H9 (cell line): Measurements from ENCODE around the gene RO60. TPM values are rescaled to one million over a fixed set of nuclear protein-coding genes. Genes with fewer than 3 reads are reported as not detected.

Experiments used
- DNase-seq: peaks from one replicate; pipeline ENCODE4 v3.0.0-alpha.2; 2017
- H2AFZ ChIP-seq: one replicate; pipeline ENCODE4 v1.6.1; 2013; ENCODE audit warnings: mild to moderate bottlenecking, low read length, control low read depth, moderate library complexity
- H2AK5ac ChIP-seq: 2 replicates; pipeline ENCODE4 v1.6.1; 2013; ENCODE audit warnings: low read length, control low read depth, mixed read lengths; ENCODE audit not compliant: insufficient read length
- H2BK120ac ChIP-seq: one replicate; pipeline ENCODE4 v1.6.1; 2013; ENCODE audit warnings: low read depth, mild to moderate bottlenecking, low read length, control low read depth, inconsistent platforms; ENCODE audit not compliant: poor library complexity, severe bottlenecking
- H2BK12ac ChIP-seq: 2 replicates; pipeline ENCODE4 v1.6.1; 2013; ENCODE audit warnings: low read length, control low read depth, mixed read lengths, low read depth; ENCODE audit not compliant: insufficient read length
- H2BK15ac ChIP-seq: 2 replicates; pipeline ENCODE4 v1.6.1; 2013; ENCODE audit warnings: low read depth, low read length, control low read depth
- H2BK20ac ChIP-seq: one replicate; pipeline ENCODE4 v1.6.1; 2013; ENCODE audit warnings: low read depth, mild to moderate bottlenecking, low read length, control low read depth, inconsistent platforms; ENCODE audit not compliant: poor library complexity, severe bottlenecking
- H2BK5ac ChIP-seq: 2 replicates; pipeline ENCODE4 v1.6.1; 2013; ENCODE audit warnings: low read length, control low read depth, mixed read lengths; ENCODE audit not compliant: insufficient read length
- H3K14ac ChIP-seq: 2 replicates; pipeline ENCODE4 v1.6.1; 2013; ENCODE audit warnings: low read length, control low read depth; ENCODE audit not compliant: insufficient read depth
- H3K18ac ChIP-seq: 2 replicates; pipeline ENCODE4 v1.6.1; 2013; ENCODE audit warnings: low read depth, mild to moderate bottlenecking, mixed read lengths, low read length, control low read depth; ENCODE audit not compliant: insufficient read length
- H3K23ac ChIP-seq: 2 replicates; pipeline ENCODE4 v1.6.1; 2013; ENCODE audit warnings: low read length, control low read depth, mixed read lengths, low read depth; ENCODE audit not compliant: insufficient read length
- H3K23me2 ChIP-seq: 2 replicates; pipeline ENCODE4 v1.6.1; 2013; ENCODE audit warnings: low read depth, mild to moderate bottlenecking, mixed read lengths, low read length, control low read depth; ENCODE audit not compliant: insufficient read length, poor library complexity, severe bottlenecking
- H3K27ac ChIP-seq: 2 replicates; pipeline ENCODE4 v1.5.1; 2013; ENCODE audit warnings: low read length, control low read depth, mixed read lengths, low read depth; ENCODE audit not compliant: insufficient read length
- H3K27me3 ChIP-seq: 2 replicates; pipeline ENCODE4 v1.6.1; 2013; ENCODE audit warnings: low read length, control low read depth, inconsistent platforms; ENCODE audit not compliant: insufficient read depth
- H3K4ac ChIP-seq: 2 replicates; pipeline ENCODE4 v1.6.1; 2013; ENCODE audit warnings: low read depth, mild to moderate bottlenecking, control low read depth, inconsistent platforms, low read length, moderate library complexity
- H3K4me1 ChIP-seq: 2 replicates; pipeline ENCODE4 v1.6.1; 2013; ENCODE audit warnings: low read length, control low read depth, inconsistent platforms; ENCODE audit not compliant: insufficient read depth
- H3K4me2 ChIP-seq: 2 replicates; pipeline ENCODE4 v1.6.1; 2013; ENCODE audit warnings: low read length, control low read depth, mixed read lengths; ENCODE audit not compliant: insufficient read length, insufficient read depth
- H3K56ac ChIP-seq: 2 replicates; pipeline ENCODE4 v1.6.1; 2013; ENCODE audit warnings: low read depth, mild to moderate bottlenecking, mixed read lengths, low read length, control low read depth; ENCODE audit not compliant: insufficient read length
- H3K79me1 ChIP-seq: 2 replicates; pipeline ENCODE4 v1.6.1; 2013; ENCODE audit warnings: low read depth, mild to moderate bottlenecking, moderate library complexity, low read length, control low read depth, inconsistent platforms; ENCODE audit not compliant: insufficient read depth, poor library complexity, severe bottlenecking
- H3K79me2 ChIP-seq: 2 replicates; pipeline ENCODE4 v1.6.1; 2013; ENCODE audit warnings: low read length, control low read depth, inconsistent platforms; ENCODE audit not compliant: insufficient read depth
- H3K9ac ChIP-seq: 2 replicates; pipeline ENCODE4 v1.6.1; 2013; ENCODE audit warnings: low read length, control low read depth, mixed read lengths; ENCODE audit not compliant: insufficient read length; ENCODE audit errors: extremely low read depth
- H3K9me3 ChIP-seq: one replicate; pipeline ENCODE4 v1.6.1; 2013; ENCODE audit warnings: low read depth, low read length, inconsistent platforms; ENCODE audit not compliant: control insufficient read depth
- H3T11ph ChIP-seq: one replicate; pipeline ENCODE4 v1.6.1; 2013; ENCODE audit warnings: mild to moderate bottlenecking, low read length, control low read depth, inconsistent platforms
- H4K20me1 ChIP-seq: one replicate; pipeline ENCODE4 v1.6.1; 2013; ENCODE audit not compliant: control insufficient read depth, insufficient read length, insufficient read depth
- H4K5ac ChIP-seq: 2 replicates; pipeline ENCODE4 v1.6.1; 2013; ENCODE audit warnings: low read depth, mild to moderate bottlenecking, mixed read lengths, low read length, control low read depth; ENCODE audit not compliant: insufficient read length
- H4K8ac ChIP-seq: replicated peaks from 2 replicates; pipeline ENCODE4 v1.6.1; 2013; ENCODE audit warnings: low read length, control low read depth, mixed read lengths, low read depth; ENCODE audit not compliant: insufficient read length
- H4K91ac ChIP-seq: 2 replicates; pipeline ENCODE4 v1.6.1; 2013; ENCODE audit warnings: low read depth, mild to moderate bottlenecking, moderate library complexity, mixed read lengths, low read length, control low read depth; ENCODE audit not compliant: insufficient read length
- H3K27ac Mint-ChIP-seq, 3 experiments: 2 replicates in 2 of 3; 3 replicates in 1 of 3; pipeline ENCODE4 v1.8.0; 2020 to 2021; ENCODE audit warnings: mixed read lengths in 3 of 3, mild to moderate bottlenecking in 1 of 3, moderate library complexity in 1 of 3
- H3K27me3 Mint-ChIP-seq: 2 replicates; pipeline ENCODE4 v1.8.0; 2021; ENCODE audit warnings: low read depth, mild to moderate bottlenecking, moderate library complexity, mixed read lengths
- H3K36me3 Mint-ChIP-seq, 3 experiments: 2 replicates in 2 of 3; 3 replicates in 1 of 3; pipeline ENCODE4 v1.8.0; 2020 to 2021; ENCODE audit warnings: low read depth in 3 of 3, mixed read lengths in 3 of 3; ENCODE audit not compliant: insufficient read depth in 1 of 3
- H3K4me1 Mint-ChIP-seq, 2 experiments: 2 replicates each; pipeline ENCODE4 v1.8.0; 2020; ENCODE audit warnings: mixed read lengths in 2 of 2
- H3K4me3 Mint-ChIP-seq, 2 experiments: 2 replicates in 1 of 2; 3 replicates in 1 of 2; pipeline ENCODE4 v1.8.0; 2020 to 2021; ENCODE audit warnings: mild to moderate bottlenecking in 2 of 2, mixed read lengths in 2 of 2, moderate library complexity in 1 of 2
- H3K9me3 Mint-ChIP-seq, 2 experiments: 2 replicates in 1 of 2; 3 replicates in 1 of 2; pipeline ENCODE4 v1.8.0; 2020; ENCODE audit warnings: mild to moderate bottlenecking in 2 of 2, mixed read lengths in 2 of 2, moderate library complexity in 1 of 2
- WGBS: extraction: QIAGEN DNeasy Blood & Tissue Kit; methylation state at CpG from one replicate; pipeline ENCODE4 v1.1.7; 2013; ENCODE audit warnings: missing lambda C conversion rate, low lambda C conversion rate, mixed read lengths; ENCODE audit not compliant: insufficient read length; ENCODE audit errors: extremely low coverage; 5-methylcytosine and 5-hydroxymethylcytosine counted together
- total RNA-seq: library from RNA; stranded (reverse); gene quantifications from 2 replicates; pipeline ENCODE4 v1.2.1, GENCODE V29; 2021
- TF ChIP-seq, protein P1 (sequence below): fragments of 200-600 bp; sonication (generic); conservative IDR thresholded peaks from 3 replicates; pipeline ENCODE4 v1.8.0; 2021; ENCODE audit warnings: antibody characterized with exemption, mild to moderate bottlenecking

RO60 gene
- total RNA-seq, 1 experiment from 2014 or later: 84.7 TPM

DNA sequence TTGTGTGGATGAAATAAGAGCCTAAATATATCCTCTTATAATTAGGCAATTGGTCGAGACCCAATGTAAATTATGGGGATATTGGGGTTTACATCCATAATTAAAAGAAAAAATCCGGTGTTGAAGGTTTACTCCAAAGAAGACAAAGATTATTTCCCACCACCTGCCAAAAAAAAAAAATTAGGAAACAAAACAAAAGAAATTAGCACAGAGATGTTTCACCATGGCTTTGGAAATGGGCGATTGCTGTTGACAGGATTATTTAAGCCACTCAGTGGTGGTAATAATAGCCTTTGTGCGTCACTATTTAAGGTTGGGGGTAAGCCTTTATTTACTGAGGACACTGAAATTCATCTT is 46.4 kb downstream of the RO60 start:
- Histone ChIP-seq H2AK5ac (no peak overlapping the region), H3K23me2 (peaks cover 10% of the 10 kb centered on the region), H2BK15ac (no peak overlapping the region), H2AFZ (peak overlapping the region; percentile 36), H3K14ac (no peak overlapping the region), H3K4ac (no peak overlapping the region), H4K20me1 (no peaks in the 10 kb centered on the region), H3K9ac (peak overlapping the region; percentile 50), H3K79me1 (no peaks in the 10 kb centered on the region), H3T11ph (no peak overlapping the region), H3K56ac (no peak overlapping the region), H3K9me3 (no peaks in the 10 kb centered on the region), H4K5ac (no peak overlapping the region), H2BK120ac (no peak overlapping the region), H3K18ac (no peak overlapping the region), H3K27ac (no peak overlapping the region), H3K23ac (no peak overlapping the region), H3K27me3 (no peaks in the 10 kb centered on the region; the same call in 1 of the 2 replicates), H2BK5ac (no peak overlapping the region), H4K91ac (no peak overlapping the region), H2BK20ac (no peak overlapping the region), H3K79me2 (no peaks in the 10 kb centered on the region), H2BK12ac (no peak overlapping the region), H4K8ac (no peak overlapping the region), H3K4me2 (peak overlapping the region; percentile 69), H3K4me1 (no peaks in the 10 kb centered on the region)
- Mint-ChIP-seq H3K27me3 (peaks cover 13% of the 10 kb centered on the region), H3K27ac (peak overlapping the region; percentile 61 to 95 (median 86); a peak in 3 of 7 replicates), H3K9me3 (no peaks in the 10 kb centered on the region), H3K4me3 (peak overlapping the region; percentile 81 to 92), H3K36me3 (no peaks in the 10 kb centered on the region), H3K4me1 (peaks cover 12 to 13% of the 10 kb centered on the region in 2 experiments)
- DNase-seq: no peak
- no CpG with 5 or more reads among the region's 4 CpGs for WGBS
- TF ChIP-seq, protein P1, sequence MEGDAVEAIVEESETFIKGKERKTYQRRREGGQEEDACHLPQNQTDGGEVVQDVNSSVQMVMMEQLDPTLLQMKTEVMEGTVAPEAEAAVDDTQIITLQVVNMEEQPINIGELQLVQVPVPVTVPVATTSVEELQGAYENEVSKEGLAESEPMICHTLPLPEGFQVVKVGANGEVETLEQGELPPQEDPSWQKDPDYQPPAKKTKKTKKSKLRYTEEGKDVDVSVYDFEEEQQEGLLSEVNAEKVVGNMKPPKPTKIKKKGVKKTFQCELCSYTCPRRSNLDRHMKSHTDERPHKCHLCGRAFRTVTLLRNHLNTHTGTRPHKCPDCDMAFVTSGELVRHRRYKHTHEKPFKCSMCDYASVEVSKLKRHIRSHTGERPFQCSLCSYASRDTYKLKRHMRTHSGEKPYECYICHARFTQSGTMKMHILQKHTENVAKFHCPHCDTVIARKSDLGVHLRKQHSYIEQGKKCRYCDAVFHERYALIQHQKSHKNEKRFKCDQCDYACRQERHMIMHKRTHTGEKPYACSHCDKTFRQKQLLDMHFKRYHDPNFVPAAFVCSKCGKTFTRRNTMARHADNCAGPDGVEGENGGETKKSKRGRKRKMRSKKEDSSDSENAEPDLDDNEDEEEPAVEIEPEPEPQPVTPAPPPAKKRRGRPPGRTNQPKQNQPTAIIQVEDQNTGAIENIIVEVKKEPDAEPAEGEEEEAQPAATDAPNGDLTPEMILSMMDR: no peak
